Measurements from ENCODE around the gene KCNQ1OT1.

The KCNQ1OT1 gene

DNA sequence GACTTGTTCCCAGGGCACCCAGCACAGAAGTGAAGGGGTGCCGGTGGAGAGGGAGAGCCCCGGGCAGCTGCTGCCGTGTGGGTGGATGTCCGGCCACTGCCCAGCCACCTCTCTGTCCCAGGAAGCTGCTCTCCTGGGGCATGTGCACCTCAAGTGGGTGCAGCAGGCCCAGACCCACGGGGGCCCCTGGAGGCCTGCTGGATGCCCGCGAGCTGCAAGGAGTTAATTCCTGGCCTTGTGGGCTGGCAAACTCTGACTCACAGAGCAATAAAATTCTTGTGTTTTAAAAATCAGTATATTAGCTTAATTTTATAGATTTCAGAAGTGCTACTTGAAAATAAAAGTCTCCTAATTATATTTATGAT lies 37.4 kb upstream of the KCNQ1OT1 start:
- DNase-seq (ENCODE audit: low spot score): no peak

DNA sequence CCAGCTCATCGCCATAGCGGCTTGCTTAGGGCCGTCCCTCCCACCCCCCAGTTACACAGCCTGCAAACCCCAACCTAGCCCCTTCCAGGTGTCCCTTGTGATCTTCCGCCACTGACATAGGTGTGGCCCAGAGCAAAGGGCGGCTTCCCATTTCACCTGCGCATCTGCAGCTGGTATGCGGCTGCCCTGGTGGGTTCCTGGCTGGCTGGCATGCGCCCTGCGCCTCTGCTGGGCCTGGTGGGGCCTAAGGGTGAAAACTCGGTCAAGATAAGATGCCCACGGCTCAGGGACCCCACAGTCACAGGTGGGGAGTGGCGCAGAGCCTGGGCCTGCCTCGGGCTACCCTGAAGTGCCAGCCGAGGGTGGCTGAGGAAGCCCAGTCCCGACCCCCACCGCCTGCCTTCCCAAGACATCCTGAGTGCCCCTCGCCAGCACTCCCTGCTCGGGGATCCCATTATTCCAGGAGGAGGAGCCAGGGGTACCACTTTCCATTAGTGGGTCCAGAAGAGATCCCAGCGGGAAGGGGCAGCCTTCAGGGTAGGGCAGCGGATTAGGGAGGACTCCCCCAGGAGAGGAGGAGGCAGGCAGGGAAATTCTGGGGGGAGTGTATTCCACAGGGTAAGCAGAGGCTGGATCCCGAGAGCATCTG lies 36.9 kb upstream of the KCNQ1OT1 start:
- DNase-seq (ENCODE audit: low spot score): no peak

DNA sequence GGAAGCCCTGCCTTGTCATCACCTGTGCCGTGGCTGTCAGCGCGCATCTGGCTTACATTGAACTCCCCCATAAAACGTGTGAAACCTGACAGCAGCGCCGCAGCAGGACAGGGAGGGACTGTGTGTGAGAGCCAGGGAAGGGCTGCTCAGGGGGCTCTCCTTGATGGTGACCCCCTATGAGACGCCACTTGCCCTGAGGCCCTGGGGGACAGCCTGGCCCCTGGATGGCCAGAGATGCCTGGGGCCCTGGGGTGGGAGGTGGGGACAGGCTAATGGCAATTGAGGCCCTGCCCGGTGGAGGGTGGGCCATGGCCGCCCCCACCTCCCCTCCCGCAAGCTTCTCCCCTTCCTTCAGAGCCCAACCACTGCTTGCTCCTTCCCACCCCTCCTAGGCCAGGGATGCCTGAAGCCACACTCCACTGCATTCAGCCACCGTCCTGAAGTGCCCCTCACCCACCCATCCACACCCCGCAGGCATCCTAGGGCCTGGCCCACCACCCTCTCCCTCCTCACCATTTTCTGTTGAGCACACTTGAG lies 35.3 kb upstream of the KCNQ1OT1 start:
- DNase-seq (ENCODE audit: low spot score): no peak

DNA sequence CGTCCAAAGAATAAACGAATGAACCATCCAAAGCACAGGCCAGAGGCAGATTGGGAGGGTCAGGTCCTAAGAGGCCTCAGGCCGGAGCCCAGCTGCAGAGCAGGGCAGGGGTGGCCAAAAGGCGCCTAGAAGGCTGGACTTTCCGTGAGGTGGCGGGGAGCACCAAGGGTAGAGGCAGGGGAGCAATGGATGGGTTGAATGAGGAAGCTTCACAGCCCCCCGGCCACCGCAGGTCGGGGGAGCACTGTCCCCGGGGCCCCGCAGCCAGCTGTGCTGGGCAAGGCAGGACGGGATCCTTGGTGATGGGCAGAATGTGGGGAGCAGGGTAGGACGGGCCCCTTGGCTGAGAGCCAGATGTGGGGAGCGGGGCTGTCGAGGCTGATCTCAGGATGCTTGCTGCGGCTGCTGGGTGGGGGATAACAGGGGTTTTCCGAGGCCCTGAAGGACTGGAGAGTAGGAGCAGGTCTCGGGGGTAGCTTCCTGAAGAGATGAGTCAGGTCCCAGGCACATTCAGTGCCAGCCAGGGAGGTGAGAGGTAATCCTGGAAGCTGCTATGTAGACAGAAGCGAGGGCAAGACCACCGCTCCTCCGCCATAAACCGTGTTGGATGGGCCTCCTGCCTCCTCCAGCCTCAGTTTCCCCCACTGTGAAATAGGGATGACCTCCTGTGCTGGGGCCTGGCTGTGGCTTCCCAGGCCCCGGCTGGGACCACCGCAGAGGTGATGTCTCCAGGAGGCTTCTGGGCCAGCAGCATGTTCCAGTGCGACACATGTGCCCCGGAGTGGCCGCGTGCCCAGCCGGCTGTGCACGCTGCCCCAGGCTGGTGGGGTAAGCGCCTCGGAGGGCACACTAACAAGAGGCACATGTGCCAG lies 34.6 kb upstream of the KCNQ1OT1 start:
- DNase-seq (ENCODE audit: low spot score): no peak

DNA sequence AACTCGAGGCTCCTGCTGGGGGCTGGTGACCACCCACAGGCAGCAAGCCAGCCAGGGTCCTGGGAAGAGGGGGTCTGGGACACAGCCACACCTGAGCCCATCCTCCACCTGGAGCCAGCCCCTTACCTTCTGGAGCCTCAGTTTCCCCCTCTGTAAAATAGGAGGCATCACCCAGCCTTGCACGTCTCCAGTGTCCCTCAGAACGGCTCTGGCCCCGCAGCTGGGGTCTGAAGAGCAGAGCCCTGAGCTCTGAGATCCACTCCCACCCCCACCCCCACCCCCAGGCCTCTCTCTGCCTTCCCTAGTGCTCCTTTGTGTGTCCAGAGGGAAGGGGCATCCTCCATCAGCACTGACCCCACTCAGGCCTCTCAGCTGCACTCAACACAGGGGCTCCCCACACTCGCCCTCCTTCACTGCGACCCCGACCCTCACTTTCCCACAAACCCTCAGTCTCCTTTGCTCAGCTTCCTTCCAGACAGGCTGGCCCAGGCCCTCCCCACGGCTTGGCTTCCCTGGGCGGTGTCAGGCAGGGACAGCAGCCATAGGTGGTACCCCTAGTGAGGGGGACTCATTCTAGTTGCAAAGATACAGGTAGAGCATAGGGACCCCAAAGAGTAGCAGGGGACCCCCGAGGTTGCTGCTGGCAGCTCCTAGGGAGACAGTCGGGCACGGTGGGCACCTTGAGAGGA lies 33.3 kb upstream of the KCNQ1OT1 start:
- DNase-seq (ENCODE audit: low spot score): no peak

DNA sequence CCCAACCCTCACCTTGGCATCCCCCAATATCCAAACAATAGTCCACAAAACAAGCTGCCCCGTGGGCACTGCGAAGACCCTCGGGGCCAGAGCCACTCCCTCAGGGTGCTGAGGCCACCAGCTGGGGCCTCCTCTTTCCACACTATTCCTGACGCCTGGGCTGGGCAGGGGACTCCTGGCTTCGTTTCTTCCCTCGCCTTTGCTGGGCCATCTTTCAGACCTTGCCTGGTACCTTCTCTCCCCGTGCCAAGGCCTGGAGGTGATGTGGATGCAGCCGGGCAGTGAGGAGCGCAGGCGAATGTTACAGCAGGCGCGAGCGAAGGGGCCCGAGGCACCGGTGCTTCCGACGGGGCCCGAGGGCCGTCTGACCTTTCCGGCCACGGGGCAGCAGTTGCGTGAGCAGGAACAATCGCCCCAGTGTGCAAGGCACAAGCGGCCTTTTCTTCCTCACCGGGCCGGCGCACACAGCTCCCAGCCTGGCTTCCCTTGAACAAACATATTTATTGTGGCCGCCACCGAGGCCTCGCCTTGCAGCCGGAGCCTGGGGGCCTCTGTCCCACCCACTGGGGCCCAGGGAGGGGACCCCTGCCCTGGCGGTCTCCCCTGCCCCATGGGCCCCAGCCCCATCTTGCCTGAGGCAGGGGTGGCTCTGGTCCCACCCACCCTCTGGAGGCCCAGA lies 32.6 kb upstream of the KCNQ1OT1 start:
- no peak for DNase-seq (ENCODE audit: low spot score)

DNA sequence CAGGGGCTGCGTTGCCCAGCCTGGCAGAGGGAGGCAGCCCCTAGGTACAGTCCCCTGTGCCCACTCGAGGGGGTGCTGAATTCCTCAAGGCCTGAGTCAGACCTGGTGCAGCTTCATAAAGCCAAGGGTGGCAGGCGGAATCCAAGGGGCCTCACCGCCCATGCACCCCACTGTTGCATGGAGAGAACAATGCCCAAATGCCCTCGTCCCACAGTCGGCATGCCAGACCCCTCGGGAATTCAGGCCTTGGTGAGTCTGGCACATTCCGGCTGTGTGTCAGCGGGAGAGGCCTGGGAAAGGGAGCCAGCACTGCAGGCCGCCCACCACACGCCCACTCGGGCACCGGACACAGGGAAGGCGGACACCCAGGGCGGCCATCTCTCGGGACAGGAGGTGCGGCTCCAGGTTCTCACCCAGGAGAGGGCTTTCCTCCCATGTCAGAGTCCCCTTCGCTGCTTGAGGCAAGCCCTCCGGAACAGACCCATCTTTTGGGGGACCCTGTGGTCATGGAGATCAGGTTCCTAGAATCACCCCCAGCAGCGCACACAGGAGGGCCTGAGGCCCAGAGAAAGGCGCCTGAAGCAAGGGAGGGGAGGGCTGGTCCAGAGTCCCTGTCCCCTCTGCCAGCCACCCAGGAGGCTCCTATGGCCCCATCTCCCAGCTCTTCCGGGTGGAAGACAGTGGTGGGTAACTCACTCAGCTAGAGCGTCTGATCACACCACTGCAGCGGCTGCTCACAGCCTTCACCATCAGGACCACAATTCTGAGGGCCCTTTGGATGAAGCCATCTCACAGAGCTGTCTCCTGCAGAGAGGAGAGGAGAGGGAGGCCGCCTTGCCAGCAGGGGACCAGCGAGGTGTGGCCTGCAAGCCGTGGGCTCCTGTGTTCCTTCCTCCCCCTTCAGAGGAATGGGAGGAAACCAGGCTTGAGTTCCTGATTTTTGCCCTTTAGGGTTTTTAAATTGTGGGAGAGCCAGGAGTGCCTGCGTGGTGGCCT lies 31.6 kb upstream of the KCNQ1OT1 start:
- DNase-seq (ENCODE audit: low spot score): no peak

DNA sequence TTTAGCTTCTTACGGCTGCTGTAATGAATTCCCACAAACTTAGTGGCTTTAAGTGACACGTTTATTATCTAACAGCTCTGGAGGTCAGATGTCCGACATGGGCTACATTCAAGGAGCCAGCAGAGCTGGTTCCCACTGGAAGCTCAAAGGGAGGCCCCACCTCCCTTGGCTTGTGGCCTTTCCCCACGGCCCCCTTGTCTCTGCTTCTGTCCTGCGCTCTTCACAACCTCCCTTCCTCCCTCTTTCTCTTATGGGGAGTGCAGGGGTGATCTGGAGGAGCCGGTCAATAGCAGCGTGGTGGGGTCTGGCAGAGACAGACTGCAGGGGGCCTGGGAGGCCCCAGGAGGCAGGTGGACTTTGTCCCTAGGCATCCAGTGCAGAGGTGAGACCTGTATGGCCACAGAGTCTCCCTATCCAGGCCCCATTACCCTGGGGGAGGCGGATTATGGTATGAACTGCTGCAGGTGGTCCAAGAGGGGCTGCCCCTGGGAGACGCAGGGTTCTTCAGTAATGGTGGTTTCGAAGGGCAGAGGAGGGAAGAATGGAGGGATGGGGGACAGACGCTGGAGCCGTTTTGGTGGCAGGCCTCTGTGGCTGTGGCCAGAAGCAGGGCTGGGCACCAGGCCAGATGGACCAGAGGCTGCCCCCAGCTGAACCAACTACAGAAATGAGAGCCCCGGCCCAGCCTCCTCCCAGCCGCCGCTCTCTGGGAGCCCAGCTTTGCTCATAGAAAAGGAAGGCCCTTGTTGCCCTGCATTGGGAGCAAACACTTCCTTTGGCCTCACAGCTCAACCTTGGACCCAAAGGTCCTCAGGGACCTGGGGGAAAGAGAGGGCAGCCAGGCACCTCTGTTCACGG lies 30.7 kb upstream of the KCNQ1OT1 start:
- no peak for DNase-seq (ENCODE audit: low spot score)

DNA sequence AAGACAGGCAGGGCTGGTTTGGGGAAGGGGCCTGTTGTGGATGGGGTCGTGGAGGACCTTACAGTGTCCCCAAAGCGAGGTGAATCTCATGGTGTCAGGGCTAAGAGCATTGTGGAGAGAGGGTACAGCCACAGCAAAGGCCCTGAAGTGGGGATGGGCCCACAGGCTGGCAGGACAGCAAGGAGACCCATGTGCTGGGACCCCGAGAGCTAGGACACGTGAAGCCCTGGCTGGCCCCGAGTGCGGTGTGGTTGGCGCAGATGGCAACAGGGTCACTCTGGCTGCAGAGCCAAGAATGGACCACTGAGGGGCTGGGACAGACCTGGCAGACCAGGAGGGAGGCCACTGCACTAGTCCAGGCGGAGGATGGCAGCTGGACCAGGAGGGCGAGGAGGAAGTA lies 30.0 kb upstream of the KCNQ1OT1 start:
- no peak for DNase-seq (ENCODE audit: low spot score)

DNA sequence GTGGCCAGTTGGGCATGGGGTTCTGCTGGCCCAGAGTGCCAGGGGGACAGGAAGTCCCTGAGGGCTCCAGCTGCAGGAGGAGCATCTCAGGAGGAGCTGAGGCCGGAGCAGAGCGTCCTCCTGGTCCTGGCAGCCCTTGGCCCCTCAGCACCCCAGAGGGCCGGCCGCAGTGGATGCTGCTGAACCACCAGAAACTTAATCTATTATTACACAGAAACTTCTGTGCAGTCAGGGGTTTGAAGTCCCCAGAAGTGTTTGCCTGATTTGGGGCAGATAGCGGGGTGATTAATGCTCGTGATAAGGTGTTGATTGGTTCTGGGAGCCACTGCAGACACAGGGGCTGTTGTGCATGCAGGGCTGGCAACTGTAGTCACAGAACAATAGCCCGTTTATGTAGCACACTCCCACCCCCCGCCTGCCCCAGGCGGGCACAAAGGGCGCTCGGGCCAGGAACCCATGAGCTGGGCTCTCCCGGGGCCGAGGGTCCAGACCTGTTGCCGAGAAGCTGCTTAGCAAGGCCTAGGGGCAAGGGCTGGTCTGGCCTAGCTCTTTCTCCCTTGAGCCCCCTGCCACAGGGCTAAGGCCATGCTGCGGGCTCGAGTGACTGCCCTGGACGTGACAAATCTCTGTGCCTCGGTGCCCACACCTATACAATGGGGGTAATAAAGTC lies 29.0 kb upstream of the KCNQ1OT1 start:
- DNase-seq (ENCODE audit: low spot score): no peak

DNA sequence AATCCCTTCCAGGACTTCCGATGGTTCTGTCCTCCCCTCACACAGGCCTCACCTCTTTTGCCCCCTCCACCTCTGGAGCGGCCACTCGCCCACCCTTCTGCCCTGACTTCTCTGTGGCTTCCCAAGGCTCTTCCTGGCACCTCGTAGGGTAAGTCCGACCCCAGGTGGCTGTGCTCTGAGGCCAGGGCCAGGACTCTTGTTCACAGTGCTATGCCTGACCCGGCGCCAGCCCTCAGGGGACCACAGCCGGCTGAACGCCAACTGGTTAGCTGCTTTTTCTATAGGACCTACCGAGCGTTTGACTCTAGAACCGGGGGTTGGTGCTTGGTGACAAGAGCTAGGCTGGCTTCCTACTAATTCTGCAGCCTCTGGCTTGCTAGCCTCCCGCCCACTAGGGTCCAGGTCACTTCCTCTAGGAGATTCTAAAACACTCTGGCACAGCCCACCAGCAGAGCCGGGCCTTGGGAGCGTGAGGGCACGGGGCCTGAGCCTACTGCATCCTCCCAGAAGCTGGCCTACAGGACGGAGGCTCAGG lies 28.4 kb upstream of the KCNQ1OT1 start:
- DNase-seq (ENCODE audit: low spot score): no peak

DNA sequence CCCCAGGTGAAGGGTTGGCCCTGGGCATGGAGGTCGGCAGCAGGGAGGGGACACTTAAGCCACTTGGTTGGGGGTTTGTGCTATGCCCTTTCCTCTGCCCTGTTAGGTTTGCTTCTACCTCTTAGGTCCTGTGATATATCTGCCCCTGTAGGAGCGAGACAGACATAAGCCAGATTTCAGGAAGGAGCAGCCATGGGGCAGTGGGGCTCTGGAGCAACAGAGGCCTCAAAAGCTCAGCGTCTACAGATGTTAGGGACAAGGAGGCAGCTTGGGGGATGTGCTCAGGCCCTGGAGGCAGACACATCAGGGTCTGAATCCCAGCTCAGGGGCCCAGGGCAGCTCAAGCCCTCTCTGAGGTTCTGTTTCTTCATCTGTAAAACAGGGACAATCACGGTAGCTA lies 27.2 kb upstream of the KCNQ1OT1 start:
- no peak for DNase-seq (ENCODE audit: low spot score)

DNA sequence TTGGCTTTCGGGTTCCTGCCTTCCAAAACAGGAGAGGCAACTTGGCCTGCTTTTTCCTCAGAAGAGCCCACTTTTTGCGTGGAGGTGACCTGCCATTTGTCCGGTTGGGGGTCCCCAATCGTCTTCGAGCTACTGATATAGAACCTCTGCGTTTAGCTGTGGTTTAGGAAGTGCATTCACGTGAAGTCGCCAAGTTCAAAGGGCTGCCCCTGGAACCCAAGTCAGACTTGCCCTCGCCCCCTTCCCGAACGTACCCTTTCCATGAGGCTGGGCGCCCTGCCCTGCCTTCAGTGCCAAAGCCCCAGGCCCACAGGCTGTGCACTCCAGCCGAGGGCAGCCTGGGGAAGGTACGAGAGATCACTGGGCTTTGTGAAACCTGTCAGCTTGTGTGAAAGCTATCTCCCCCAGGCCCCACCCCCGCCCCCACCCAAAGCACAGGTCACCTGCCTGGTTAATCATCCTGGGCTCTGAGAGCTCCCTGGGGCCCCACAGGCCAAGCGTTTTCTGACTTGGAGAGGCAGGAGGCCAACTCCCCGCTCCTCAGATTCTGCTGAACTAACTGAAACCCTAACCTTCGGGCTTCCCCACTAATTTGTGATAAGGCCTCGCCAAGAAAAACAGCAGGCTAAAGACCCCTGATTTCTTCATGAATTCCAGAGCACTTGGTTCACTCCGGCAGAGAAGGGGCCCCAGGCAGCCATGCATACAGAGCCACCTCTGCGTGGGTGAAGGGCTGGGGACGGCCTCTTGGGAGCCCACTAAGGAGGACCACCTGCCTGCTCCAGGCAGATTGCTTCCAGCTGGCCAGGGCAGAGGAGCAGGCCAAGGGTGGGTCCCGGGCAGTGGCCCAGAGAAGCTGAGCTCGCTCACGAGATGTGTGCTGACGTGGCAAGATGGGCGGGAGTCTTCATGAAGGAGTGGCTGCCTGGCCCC lies 25.8 kb upstream of the KCNQ1OT1 start:
- no peak for DNase-seq (ENCODE audit: low spot score)

DNA sequence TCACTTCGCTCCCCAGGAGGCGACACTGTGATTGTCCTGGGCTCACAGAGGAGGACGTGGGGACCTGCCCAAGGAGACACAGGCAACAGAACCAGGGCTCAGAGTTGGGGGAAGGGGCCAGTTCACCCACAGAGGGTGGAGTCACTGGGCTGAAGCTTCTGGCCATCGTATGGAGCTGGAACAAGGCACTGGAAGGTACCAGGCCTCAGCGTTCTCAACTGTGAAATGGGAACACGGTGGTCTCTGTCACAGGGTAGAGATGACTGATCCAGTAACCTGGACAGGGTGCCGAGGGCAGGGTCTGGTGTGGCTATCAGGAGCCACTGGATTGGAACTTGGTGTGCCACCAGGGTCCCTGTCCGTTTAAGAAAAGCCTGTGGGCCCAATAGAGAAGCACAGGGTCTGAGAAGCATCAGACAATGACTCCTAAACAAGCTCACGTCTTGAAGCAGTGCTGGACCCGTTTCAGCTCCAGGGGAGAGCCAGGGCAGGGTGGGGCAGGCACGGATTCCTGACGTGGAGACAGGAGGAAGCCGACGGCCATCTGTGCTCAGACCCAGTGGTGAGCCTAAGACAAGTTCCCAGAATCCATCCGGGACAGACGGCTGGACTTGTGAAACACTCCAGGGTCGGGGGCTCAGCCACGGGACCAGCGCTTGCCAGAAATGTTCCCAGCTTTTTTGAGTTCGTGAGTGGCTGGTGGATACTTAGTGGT lies 25.0 kb upstream of the KCNQ1OT1 start:
- DNase-seq (ENCODE audit: low spot score): no peak

DNA sequence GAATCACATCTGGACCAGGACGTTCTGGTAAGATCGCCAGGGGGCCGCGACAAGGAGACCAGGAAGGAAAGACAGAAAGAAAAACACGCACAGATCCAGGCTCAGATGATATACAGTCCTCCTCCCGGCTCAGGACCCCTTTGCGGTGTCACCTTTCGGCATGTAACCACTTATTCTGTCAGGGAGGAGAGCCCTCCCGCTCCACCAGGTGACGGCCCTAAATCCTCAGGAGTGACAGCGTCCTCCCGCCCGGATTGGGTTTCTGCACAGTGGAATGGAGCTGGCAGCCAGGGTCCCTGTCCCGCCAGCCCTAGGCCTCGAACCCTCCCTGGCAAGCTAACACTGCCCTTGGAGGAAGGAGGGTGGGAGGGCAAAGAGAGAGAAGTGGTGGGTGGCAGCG lies 24.3 kb upstream of the KCNQ1OT1 start:
- DNase-seq (ENCODE audit: low spot score): no peak

DNA sequence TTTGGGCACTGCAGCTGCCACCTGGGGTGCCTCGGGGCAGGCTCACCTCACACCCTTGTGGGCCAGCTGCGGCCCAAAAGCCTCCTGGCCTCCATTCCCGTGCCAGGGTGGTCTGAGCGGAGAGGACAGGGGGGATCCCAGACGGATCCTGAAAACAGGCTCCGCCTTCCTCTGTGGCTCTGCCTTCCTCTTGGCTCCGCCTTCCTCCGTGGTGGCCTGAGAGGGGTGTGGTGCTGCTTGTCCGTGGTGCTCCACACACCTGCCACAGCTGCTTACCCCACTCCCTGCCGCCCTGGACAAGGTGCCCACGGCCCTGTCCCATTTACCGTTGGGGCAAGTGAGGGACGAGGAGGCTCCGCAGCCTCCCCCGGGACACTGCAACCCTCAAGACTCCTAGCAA lies 23.2 kb upstream of the KCNQ1OT1 start:
- no peak for DNase-seq (ENCODE audit: low spot score)

DNA sequence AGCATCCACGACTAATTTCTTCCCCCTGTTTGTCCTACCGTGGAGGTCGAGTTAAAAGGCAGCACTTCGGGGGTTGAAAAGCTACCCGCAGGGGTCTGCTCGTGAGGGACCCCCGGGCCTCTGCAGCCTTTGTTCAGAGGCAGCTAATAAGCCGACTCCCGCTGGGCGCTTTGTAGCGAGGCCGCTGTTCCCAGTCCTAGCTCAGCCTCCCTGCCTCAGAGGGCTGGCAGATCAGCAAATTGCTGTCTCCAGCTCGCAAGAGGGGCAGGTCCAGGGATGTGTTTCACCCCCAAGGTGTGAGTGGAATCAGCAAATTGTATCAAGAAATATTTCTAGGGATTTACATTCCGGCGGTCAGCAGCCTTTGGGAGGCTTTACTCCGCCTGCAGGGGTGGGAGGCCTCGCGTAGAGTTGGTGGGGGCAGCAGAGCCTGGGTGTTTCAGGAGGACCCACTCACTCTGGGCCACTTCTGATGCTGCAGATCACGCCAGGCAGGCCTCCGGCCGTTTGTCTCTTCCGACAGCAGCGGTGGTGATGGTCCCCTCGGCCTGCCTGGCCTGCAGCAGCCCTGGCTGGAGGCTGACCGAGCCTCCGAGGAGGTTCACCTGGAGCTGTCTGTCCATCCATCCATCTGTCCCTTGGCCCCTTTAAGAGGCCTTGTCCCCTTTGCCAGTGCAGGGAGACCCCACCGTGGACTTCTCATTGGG lies 21.6 kb upstream of the KCNQ1OT1 start:
- DNase-seq (ENCODE audit: low spot score): peak; percentile 76

Measured in iPS-NIHi11 (cell line).